DMS153 (cell line): ENCODE measurements around the gene PAX8.

Source experiments
- DNase-seq: peaks from one replicate; lab custom pipeline; 2025; lab: John Stamatoyannopoulos, UW

The PAX8 gene

GRCh38 chr2:113202305-113203216 is 76.2 kb downstream of the PAX8 start:
- DNase-seq, result no peak

GRCh38 chr2:113201496-113202304 is 77.0 kb downstream of the PAX8 start:
- no peak for DNase-seq

- no peak for DNase-seq
Observed at GRCh38 chr2:113200736-113201490, 77.8 kb downstream of the PAX8 start.

- DNase-seq, result no peak
Observed at GRCh38 chr2:113200236-113200635, 78.5 kb downstream of the PAX8 start.

GRCh38 chr2:113198790-113199612 is 79.7 kb downstream of the PAX8 start:
- DNase-seq, result peak; percentile 63

GRCh38 chr2:113198048-113198789 is 80.5 kb downstream of the PAX8 start:
- DNase-seq, result no peak

- DNase-seq, result no peak
Observed at GRCh38 chr2:113197347-113198047, 81.2 kb downstream of the PAX8 start.

- DNase-seq, result no peak
Observed at GRCh38 chr2:113196839-113197238, 81.9 kb downstream of the PAX8 start.

GRCh38 chr2:113195923-113196501 is 82.7 kb downstream of the PAX8 start:
- no peak for DNase-seq

- DNase-seq, result no peak
Observed at GRCh38 chr2:113192459-113193100, 86.1 kb downstream of the PAX8 start.

GRCh38 chr2:113190871-113191270 is 87.8 kb downstream of the PAX8 start:
- DNase-seq, result no peak

- DNase-seq, result no peak
Observed at GRCh38 chr2:113187771-113188170, 91.0 kb downstream of the PAX8 start.

- no peak for DNase-seq
Observed at GRCh38 chr2:113186433-113186796, 92.3 kb downstream of the PAX8 start.

- DNase-seq, result no peak
Observed at GRCh38 chr2:113185664-113186432, 92.9 kb downstream of the PAX8 start.

- no peak for DNase-seq
Observed at GRCh38 chr2:113184531-113185230, 94.0 kb downstream of the PAX8 start.

- no peak for DNase-seq
Observed at GRCh38 chr2:113183703-113184102, 95.0 kb downstream of the PAX8 start.

- no peak for DNase-seq
Observed at GRCh38 chr2:113183264-113183663, 95.5 kb downstream of the PAX8 start.
